ENCODE measurements around the gene ACOT12.

GRCh38 chr5:81317536-81317935, 76.4 kb downstream of the ACOT12 start:
- TF ChIP-seq POLR2A (IDR thresholded peaks at IDR 0.05) (no peak), CTCF (IDR thresholded peaks at IDR 0.05) (no peak)

Data from thyroid gland (tissue), 4 donors.